HG02642 (cell line): Measurements from ENCODE around the gene ILF3.

ENCODE experiments used
- ATAC-seq: cut with Tn5 transposase; IDR thresholded peaks from one replicate; pipeline ENCODE4 v1.9.1; 2021; ENCODE audit warnings: mild to moderate bottlenecking; ENCODE audit not compliant: unreplicated experiment, poor library complexity

Gene ILF3

GRCh38 chr19:10692673-10693264, 38.6 kb downstream of the ILF3 start:
- no peak for ATAC-seq

DNA sequence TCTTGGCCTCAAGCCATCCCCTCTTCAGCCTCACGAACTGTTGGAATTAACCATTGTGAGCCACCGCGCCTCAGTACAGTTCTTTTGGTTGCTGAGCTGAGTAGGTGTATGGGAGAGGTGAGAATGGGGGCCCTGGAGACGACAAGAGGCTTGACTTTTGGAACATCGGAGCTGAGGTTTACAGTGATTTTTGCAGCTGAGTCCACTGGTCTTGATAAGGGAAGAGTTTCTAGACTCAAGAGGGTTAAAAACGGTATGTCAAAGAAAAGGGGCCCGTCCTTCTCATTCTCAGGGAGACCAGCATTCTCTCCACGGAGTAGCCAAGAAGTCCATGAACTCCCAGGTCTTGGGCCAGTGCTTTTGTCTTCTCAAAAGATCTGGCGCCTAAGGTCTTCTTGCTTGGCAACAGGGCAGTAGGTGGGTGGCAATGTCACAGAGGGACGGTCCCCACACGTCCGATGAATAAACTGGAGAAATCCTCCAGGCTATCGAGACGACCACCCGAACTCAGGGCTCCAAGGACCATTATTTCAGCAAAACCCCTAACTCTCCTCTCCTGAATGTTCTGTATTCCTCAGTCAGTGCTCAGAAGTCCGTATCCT, 40.7 kb downstream of the ILF3 start:
- ATAC-seq, result no peak

GRCh38 chr19:10695401-10696398, 41.6 kb downstream of the ILF3 start:
- ATAC-seq, result peak; percentile 86

DNA sequence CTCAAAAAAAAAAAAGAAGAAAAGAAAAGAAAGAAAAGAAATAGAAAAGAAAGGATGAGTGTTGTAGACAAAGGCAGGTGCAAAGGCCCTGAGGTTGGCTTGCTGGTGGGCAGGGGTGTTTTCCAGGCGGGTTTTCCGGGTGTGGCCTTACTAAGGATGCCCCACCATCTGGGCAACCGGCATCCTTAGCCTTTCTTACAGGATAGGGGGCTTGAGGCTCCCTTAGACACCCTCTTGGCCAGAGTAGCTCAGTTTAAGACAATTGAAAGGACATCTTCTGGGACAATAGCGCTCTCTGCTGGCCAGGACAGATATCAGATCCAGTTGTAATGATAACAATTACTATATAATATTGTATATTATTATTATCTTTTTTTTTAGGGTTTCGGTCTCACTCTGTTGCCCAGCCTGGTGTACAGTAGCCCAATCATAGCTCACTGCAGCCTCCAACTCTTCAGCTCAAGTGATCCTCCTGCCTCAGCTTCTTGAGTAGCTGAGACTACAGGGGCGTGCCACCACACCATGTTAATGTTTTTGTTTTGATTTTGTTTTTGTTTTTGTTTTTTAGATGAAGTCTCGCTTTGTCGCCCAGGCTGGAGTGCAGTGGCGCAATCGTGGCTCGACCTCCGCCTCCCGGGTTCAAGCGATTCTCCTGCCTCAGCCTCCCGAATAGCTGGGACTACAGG, 45.6 kb downstream of the ILF3 start:
- ATAC-seq, result no peak

DNA sequence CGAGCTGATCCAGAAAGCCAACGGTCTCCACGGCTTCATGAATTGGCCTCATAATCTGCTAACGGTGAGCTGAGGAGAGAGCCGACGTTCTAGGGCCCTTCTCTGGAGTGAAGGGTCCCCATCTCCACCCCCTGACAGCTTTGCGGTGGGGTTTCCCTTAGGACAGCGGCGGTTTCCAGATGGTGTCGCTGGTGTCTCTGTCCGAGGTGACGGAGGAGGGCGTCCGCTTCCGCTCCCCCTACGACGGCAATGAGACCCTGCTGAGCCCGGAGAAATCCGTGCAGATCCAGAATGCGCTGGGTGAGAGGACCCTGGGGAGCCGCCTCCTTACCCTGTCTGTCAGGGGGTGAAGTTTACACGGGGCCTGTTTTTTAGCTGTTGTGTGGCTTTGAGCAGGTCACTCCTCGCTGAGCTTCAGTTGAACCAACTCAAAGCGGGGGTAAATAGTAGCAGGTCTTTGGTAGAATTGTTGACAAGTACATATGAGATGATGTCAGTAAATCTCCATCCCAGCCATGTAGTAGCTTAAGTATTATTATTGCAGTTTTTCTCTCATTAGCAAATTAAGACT, 47.9 kb downstream of the ILF3 start:
- peak; percentile 28 for ATAC-seq

- ATAC-seq, result no peak
These were observed 52.8 kb downstream of the ILF3 start for GRCh38 chr19:10706990-10707389.

GRCh38 chr19:10707440-10707839, 53.3 kb downstream of the ILF3 start:
- no peak for ATAC-seq

DNA sequence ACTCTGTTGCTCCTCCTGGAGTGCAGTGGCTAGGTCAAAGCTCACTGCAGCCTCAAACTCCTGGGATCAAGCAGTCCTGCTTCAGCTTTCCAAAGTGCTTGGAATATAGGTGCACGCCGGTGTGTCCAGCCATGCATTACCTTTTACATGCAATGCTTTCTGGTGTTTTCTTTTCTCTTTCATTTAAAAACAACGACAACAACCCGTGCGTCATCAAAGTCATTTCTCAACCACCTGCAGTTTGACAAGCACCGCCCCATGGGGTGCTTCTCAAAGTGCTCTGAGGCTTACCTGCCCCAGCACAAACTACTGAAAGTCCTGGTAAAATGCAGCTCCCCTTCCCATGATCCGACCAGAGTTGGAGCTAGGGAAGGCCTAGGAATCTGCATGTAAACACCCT, 54.1 kb downstream of the ILF3 start:
- ATAC-seq, result no peak

GRCh38 chr19:10712045-10712444, 57.9 kb downstream of the ILF3 start:
- ATAC-seq, result no peak

DNA sequence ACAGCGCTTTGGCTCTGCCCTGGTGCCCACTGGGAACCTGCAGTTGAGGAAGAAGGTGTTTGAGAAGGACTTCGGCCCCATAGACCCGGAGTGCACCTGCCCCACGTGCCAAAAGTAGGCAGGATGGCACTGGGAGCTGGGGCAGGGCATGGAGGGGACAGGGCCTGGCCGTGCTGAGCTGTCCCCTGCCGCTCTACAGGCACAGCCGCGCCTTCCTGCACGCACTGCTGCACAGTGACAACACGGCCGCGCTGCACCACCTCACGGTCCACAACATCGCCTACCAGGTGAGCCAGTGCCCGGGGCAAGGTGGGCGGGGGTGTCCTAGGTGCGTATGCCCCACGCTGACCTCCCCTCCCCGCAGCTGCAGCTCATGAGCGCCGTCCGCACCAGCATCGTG, 58.6 kb downstream of the ILF3 start:
- ATAC-seq, result no peak

- no peak for ATAC-seq
These were observed 59.2 kb downstream of the ILF3 start for GRCh38 chr19:10713317-10713716.

DNA sequence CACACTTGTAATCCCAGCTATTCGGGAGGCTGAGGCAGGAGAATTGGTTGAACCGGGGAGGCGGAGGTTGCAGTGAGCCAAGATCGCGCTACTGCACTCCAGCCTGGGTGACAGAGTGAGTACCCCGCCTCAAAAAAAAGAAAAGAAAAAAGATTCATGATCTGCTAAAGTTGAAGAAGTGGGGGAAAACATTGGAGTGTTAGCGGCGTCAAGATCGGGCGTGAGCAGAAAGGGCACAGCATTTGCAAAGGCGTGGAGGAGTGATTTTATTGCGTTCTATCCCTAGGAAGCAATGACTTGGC, 62.9 kb downstream of the ILF3 start:
- ATAC-seq, result no peak

DNA sequence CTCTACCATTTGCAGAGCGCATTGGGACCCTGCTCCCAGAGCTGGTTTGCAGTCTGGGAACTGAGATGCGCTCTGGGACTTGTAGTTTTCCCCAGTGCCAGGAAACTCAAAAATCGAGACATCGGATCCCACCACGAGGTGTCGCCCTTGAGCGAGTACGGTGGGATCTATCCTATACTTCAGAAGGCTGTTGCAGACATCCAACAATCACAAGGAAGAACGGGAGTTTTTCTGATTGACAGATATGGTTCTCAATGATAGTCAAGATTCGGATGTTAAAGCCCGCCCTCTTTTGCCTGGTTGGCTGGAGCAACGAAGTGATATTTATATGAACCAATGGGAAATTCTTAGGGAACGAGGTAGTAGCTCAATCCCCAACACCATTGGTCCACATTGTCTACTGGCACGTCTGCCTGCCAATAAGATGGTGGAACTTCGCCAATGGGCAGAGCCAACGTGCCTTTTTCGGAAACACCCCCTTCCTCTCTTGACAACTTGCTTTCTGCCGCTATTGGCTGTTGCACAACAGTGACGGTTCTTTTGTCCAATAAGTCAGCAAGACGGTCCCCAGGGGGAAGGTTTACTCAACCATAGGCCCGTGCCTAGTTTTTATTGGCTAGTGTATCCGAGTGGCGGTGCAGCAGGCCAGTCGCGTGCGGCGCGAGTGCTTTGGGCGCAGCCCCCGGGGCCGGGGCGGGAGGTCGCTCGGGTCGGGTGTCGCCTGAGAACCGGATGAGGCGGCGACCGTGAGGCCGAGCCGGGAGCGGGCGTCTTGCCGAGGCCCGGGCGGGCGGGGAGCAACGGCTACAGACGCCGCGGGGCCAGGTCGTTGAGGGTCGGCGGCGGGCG, 63.4 kb downstream of the ILF3 start, which contains the start of gene DNM2:
DNM2 (plus strand) TSS at position 724 of the 849 bp plus-strand sequence. CDS start 164 bp downstream, outside the sequence.
- ATAC-seq, result peak; percentile 87

- ATAC-seq, result peak; percentile 19
These were observed 64.4 kb downstream of the ILF3 start for GRCh38 chr19:10718205-10719196.

DNA sequence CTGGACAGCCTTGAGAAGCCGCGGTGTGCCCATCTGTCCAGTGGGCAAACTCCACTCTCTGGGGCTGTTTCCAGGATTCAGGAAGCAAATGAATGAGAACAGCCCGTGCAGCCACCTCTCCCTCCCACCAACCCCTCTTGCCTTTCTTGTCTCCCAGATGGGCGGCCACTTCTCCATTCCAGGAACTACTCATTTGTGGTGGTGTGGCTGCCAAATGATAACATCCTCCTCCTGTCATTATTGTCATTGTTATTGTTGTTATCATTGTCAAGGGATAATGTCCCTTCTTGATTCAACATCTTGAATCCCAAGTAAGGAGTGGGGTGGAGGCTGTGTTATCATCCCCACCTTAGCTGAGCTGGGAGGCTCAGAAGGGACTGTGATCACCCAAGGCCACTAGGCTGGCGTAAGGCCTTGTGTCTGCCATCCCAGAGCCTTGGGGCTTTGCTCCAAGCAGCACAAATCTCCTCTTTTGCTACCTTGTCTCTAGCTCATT, 65.4 kb downstream of the ILF3 start:
- ATAC-seq, result no peak

- ATAC-seq, result no peak
These were observed 66.5 kb downstream of the ILF3 start for GRCh38 chr19:10720607-10721125.

DNA sequence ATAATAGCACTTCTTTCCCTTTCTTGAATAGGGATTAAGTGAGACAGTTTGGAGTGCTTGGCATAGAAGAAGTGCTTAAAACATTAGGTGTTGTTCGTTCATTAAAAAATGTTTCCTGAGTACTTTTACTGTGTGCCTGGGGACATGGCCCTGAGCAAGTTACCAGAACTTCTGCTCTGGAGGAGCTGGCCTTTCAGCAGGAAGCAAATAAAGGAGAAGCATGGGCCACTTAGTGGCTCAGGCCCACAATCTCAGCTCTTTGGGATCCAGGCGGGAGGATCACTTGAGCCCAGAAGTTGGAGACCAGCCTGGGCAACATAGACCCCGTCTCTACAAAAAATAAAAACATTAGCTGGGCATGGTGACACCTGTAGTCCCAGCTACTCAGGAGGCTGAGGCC, 69.4 kb downstream of the ILF3 start:
- no peak for ATAC-seq

GRCh38 chr19:10724573-10725071, 70.5 kb downstream of the ILF3 start:
- ATAC-seq, result no peak
